ENCODE measurements around the gene PEAK1. TPM values are rescaled to one million over a fixed set of nuclear protein-coding genes. Genes with fewer than 3 reads are reported as not detected.

PEAK1 gene
- total and polyA plus RNA-seq, 9 of the 15 experiments (the other 6 are each of a cell fraction or from before 2014, with no cell fraction given) = 0.99 to 22.4 (median 10.8) TPM

DNA sequence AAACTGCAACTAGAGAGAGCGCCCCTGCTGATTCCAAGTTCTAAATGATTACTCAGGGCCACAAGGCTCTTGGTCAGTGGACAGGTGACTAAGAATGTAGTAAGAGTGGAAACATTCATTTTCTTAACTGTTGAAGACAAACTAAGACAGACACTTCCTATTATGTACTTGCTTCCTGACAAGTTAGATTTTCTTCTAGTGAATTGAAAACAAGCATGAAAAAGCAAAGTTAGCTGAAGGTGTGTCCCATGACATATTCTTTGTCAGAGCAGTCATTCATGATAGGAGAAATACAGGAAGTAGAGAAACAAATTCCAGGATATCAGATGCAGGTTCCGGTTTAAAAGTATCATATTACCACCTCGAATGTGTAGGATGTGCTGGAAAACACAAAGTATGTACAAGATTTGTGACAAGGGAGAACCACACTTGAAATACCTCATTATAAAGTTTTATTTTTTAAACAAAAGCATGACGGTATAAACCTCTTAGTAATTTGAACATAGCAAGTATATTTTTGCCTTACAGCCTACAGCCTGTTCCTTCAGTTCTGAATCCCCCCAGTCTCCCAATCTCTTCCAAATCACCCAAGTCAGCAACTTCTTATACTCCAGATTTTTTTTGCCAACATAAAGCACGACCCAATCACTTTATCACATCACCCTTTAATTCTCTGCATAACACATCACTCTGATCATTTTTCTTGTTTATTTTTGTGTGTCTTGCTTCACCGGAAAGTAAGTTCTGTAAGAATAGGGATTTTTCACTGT, 355.2 kb downstream of the PEAK1 start (continued):
- TF ChIP-seq, protein P1, sequence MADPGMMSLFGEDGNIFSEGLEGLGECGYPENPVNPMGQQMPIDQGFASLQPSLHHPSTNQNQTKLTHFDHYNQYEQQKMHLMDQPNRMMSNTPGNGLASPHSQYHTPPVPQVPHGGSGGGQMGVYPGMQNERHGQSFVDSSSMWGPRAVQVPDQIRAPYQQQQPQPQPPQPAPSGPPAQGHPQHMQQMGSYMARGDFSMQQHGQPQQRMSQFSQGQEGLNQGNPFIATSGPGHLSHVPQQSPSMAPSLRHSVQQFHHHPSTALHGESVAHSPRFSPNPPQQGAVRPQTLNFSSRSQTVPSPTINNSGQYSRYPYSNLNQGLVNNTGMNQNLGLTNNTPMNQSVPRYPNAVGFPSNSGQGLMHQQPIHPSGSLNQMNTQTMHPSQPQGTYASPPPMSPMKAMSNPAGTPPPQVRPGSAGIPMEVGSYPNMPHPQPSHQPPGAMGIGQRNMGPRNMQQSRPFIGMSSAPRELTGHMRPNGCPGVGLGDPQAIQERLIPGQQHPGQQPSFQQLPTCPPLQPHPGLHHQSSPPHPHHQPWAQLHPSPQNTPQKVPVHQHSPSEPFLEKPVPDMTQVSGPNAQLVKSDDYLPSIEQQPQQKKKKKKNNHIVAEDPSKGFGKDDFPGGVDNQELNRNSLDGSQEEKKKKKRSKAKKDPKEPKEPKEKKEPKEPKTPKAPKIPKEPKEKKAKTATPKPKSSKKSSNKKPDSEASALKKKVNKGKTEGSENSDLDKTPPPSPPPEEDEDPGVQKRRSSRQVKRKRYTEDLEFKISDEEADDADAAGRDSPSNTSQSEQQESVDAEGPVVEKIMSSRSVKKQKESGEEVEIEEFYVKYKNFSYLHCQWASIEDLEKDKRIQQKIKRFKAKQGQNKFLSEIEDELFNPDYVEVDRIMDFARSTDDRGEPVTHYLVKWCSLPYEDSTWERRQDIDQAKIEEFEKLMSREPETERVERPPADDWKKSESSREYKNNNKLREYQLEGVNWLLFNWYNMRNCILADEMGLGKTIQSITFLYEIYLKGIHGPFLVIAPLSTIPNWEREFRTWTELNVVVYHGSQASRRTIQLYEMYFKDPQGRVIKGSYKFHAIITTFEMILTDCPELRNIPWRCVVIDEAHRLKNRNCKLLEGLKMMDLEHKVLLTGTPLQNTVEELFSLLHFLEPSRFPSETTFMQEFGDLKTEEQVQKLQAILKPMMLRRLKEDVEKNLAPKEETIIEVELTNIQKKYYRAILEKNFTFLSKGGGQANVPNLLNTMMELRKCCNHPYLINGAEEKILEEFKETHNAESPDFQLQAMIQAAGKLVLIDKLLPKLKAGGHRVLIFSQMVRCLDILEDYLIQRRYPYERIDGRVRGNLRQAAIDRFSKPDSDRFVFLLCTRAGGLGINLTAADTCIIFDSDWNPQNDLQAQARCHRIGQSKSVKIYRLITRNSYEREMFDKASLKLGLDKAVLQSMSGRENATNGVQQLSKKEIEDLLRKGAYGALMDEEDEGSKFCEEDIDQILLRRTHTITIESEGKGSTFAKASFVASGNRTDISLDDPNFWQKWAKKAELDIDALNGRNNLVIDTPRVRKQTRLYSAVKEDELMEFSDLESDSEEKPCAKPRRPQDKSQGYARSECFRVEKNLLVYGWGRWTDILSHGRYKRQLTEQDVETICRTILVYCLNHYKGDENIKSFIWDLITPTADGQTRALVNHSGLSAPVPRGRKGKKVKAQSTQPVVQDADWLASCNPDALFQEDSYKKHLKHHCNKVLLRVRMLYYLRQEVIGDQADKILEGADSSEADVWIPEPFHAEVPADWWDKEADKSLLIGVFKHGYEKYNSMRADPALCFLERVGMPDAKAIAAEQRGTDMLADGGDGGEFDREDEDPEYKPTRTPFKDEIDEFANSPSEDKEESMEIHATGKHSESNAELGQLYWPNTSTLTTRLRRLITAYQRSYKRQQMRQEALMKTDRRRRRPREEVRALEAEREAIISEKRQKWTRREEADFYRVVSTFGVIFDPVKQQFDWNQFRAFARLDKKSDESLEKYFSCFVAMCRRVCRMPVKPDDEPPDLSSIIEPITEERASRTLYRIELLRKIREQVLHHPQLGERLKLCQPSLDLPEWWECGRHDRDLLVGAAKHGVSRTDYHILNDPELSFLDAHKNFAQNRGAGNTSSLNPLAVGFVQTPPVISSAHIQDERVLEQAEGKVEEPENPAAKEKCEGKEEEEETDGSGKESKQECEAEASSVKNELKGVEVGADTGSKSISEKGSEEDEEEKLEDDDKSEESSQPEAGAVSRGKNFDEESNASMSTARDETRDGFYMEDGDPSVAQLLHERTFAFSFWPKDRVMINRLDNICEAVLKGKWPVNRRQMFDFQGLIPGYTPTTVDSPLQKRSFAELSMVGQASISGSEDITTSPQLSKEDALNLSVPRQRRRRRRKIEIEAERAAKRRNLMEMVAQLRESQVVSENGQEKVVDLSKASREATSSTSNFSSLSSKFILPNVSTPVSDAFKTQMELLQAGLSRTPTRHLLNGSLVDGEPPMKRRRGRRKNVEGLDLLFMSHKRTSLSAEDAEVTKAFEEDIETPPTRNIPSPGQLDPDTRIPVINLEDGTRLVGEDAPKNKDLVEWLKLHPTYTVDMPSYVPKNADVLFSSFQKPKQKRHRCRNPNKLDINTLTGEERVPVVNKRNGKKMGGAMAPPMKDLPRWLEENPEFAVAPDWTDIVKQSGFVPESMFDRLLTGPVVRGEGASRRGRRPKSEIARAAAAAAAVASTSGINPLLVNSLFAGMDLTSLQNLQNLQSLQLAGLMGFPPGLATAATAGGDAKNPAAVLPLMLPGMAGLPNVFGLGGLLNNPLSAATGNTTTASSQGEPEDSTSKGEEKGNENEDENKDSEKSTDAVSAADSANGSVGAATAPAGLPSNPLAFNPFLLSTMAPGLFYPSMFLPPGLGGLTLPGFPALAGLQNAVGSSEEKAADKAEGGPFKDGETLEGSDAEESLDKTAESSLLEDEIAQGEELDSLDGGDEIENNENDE (IDR thresholded peaks at IDR 0.05; ENCODE audit: low read depth, low read length) = no peak
- TF ChIP-seq KAT7 (CRISPR knock-in tag; IDR thresholded peaks at IDR 0.05; ENCODE audit: borderline replicate concordance) (0 out of 2 replicates have a peak, but pooled peaks have one; percentile 6), MEIS2 (IDR thresholded peaks at IDR 0.05; ENCODE audit: partially characterized antibody) (peak; percentile 55), SMARCA4 (IDR thresholded peaks at IDR 0.05) (peak; percentile 66), SMARCA5 (IDR thresholded peaks at IDR 0.05) (no peak), FOXK2 (conservative IDR thresholded peaks at IDR 0.05 in 1 of 2, IDR thresholded peaks at IDR 0.05 in 1 of 2; ENCODE audit: low read depth in 2 of 2) (peak in 1 of 2 experiments; percentile 42; a peak in 2 of 4 replicates), EZH2 (IDR thresholded peaks at IDR 0.05; ENCODE audit: borderline replicate concordance, low read depth, low read length) (no peak), FOSL1 (tag; conservative IDR thresholded peaks at IDR 0.05) (peak; percentile 75), ZNF589 (CRISPR knock-in tag; IDR thresholded peaks at IDR 0.05; ENCODE audit: low read depth) (0 out of 2 replicates have a peak, but pooled peaks have one; percentile 33), MYBL2 (IDR thresholded peaks at IDR 0.05; ENCODE audit: low read depth) (no peak), MYBL2 (CRISPR knock-in tag; IDR thresholded peaks at IDR 0.05; ENCODE audit: borderline replicate concordance) (no peak), ZNF41 (CRISPR knock-in tag; conservative IDR thresholded peaks at IDR 0.05) (no peak)
- TF ChIP-seq, protein P2, sequence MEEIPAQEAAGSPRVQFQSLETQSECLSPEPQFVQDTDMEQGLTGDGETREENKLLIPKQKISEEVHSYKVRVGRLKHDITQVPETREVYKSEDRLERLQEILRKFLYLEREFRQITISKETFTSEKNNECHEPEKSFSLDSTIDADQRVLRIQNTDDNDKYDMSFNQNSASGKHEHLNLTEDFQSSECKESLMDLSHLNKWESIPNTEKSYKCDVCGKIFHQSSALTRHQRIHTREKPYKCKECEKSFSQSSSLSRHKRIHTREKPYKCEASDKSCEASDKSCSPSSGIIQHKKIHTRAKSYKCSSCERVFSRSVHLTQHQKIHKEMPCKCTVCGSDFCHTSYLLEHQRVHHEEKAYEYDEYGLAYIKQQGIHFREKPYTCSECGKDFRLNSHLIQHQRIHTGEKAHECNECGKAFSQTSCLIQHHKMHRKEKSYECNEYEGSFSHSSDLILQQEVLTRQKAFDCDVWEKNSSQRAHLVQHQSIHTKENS (CRISPR knock-in tag; IDR thresholded peaks at IDR 0.05) = no peak
- TF ChIP-seq, protein P3, sequence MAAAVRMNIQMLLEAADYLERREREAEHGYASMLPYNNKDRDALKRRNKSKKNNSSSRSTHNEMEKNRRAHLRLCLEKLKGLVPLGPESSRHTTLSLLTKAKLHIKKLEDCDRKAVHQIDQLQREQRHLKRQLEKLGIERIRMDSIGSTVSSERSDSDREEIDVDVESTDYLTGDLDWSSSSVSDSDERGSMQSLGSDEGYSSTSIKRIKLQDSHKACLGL (CRISPR knock-in tag; IDR thresholded peaks at IDR 0.05; ENCODE audit: borderline replicate concordance, poor library complexity, severe bottlenecking) = no peak

Measured in K562 (cell line).